B cell (primary cell): ENCODE measurements around the gene FCGBP.

ENCODE experiments used
- EZH2 ChIP-seq: IDR thresholded peaks from 2 replicates; pipeline ENCODE4 v1.6.1; 2012; ENCODE audit warnings: borderline replicate concordance, low read depth, mild to moderate bottlenecking, moderate library complexity, low read length; ENCODE audit not compliant: insufficient read depth, poor library complexity, severe bottlenecking
- TF ChIP-seq, protein P1 (sequence below): fragments of 200-600 bp; IDR thresholded peaks from one replicate; pipeline ENCODE4 v1.8.0; 2022; ENCODE audit warnings: antibody characterized with exemption, mild to moderate bottlenecking

DNA sequence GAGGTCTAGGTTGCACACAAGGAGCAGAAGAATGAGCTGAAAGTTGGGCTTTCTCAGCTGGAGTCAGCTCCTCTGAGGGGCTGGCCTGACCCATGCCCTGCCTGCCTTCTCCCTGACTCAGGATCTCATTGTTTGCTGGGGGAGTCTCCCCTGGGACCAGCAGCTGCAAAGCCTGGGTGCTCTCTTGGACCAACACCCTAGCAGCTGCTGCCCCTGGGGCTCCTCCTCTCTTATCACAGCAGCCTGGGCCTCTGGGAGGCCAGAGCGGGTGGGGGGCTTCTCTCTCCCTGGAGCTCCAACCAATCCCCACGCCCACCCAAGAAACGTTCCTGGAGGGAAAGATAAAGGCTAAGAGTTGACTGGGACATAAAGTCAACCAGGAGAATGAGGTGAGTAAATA lies 1.6 kb upstream of the FCGBP start:
- TF ChIP-seq, protein P1, sequence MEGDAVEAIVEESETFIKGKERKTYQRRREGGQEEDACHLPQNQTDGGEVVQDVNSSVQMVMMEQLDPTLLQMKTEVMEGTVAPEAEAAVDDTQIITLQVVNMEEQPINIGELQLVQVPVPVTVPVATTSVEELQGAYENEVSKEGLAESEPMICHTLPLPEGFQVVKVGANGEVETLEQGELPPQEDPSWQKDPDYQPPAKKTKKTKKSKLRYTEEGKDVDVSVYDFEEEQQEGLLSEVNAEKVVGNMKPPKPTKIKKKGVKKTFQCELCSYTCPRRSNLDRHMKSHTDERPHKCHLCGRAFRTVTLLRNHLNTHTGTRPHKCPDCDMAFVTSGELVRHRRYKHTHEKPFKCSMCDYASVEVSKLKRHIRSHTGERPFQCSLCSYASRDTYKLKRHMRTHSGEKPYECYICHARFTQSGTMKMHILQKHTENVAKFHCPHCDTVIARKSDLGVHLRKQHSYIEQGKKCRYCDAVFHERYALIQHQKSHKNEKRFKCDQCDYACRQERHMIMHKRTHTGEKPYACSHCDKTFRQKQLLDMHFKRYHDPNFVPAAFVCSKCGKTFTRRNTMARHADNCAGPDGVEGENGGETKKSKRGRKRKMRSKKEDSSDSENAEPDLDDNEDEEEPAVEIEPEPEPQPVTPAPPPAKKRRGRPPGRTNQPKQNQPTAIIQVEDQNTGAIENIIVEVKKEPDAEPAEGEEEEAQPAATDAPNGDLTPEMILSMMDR = no peak
- no peak for TF ChIP-seq EZH2
